Skeletal muscle tissue (tissue), 4 donors: Measurements from ENCODE around the gene MAFG. TPM values are rescaled to one million over a fixed set of nuclear protein-coding genes. Genes with fewer than 3 reads are reported as not detected.

Experiments
- H3K27ac ChIP-seq: one replicate; pipeline ENCODE4 v1.7.0; 2013; ENCODE audit warnings: mild to moderate bottlenecking, low read depth, low read length, inconsistent platforms
- H3K27me3 ChIP-seq, 3 donors: one replicate each; pipeline ENCODE4 v1.7.0; 2013; ENCODE audit warnings: low read length in 3 of 3; ENCODE audit not compliant: control insufficient read depth in 3 of 3, insufficient read depth in 3 of 3
- H3K36me3 ChIP-seq, 3 donors: one replicate each; pipeline ENCODE4 v1.7.0; 2013; ENCODE audit warnings: low read length in 3 of 3; ENCODE audit not compliant: control insufficient read depth in 3 of 3, insufficient read depth in 3 of 3
- H3K4me1 ChIP-seq, 3 donors: one replicate each; pipeline ENCODE4 v1.7.0; 2013; ENCODE audit warnings: low read length in 3 of 3, mild to moderate bottlenecking in 3 of 3; ENCODE audit not compliant: control insufficient read depth in 3 of 3, insufficient read depth in 3 of 3
- H3K4me3 ChIP-seq, 3 donors: one replicate each; pipeline ENCODE4 v1.7.0; 2013; ENCODE audit warnings: low read length in 3 of 3
- H3K9ac ChIP-seq, 3 donors: one replicate each; pipeline ENCODE4 v1.7.0; 2013; ENCODE audit warnings: low read length in 3 of 3, mild to moderate bottlenecking in 3 of 3, moderate library complexity in 2 of 3, low read depth in 1 of 3
- H3K9me3 ChIP-seq, 3 donors: one replicate each; pipeline ENCODE4 v1.7.0; 2013; ENCODE audit warnings: low read length in 3 of 3; ENCODE audit not compliant: control insufficient read depth in 3 of 3
- total RNA-seq: library from RNA; depleted of rRNA; stranded (reverse); fragments of >200 nt; gene quantifications from one replicate; pipeline ENCODE4 v1.2.3, GENCODE V29; 2014
- donor health status: Osteomylitis.

MAFG gene
- 8.9 TPM for total RNA-seq

GRCh38 chr17:81927653-81928543 is at the start of gene MAFG:
Gene MAFG (minus strand): TSS chr17:81927735. CDS start chr17:81923185, 4,550 bp downstream.
- peak within 1 kb of the TSS; percentile 80 to 90 (median 84) for H3K9ac ChIP-seq
- H3K9me3 ChIP-seq = no peaks in the 10 kb centered on the region
- peaks cover 0 to 4% (median 3%) of the 10 kb centered on the region in 3 donors for H3K27me3 ChIP-seq
- H3K27ac ChIP-seq = peak within 1 kb of the TSS; percentile 97
- H3K4me3 ChIP-seq = peak within 1 kb of the TSS; percentile 75 to 83 (median 79)
- H3K4me1 ChIP-seq = peaks cover 33 to 48% (median 40%) of the 10 kb centered on the region in 3 donors
- H3K36me3 ChIP-seq = peaks cover 0 to under 1% (median 0%) of the 10 kb centered on the region in 3 donors

GRCh38 chr17:81976332-81977210 is 49.0 kb upstream of the MAFG start:
- no peaks in the 10 kb centered on the region for H3K9me3 ChIP-seq
- H3K27me3 ChIP-seq = no peaks in the 10 kb centered on the region
- peak overlapping the region; percentile 79 to 89 (median 85) for H3K9ac ChIP-seq
- peaks cover 21 to 26% (median 24%) of the 10 kb centered on the region in 3 donors for H3K4me1 ChIP-seq
- H3K27ac ChIP-seq = peak overlapping the region; percentile 88
- peak overlapping the region; percentile 79 to 87 (median 80) for H3K4me3 ChIP-seq
- H3K36me3 ChIP-seq = peaks cover 5 to 13% (median 6%) of the 10 kb centered on the region in 3 donors

- Histone ChIP-seq H3K27ac (no peak overlapping the region), H3K4me3 (no peak overlapping the region), H3K36me3 (no peaks in the 10 kb centered on the region), H3K27me3 (peaks cover 0 to 7% (median 7%) of the 10 kb centered on the region in 3 donors), H3K9me3 (no peaks in the 10 kb centered on the region), H3K4me1 (peaks cover 10 to 17% (median 15%) of the 10 kb centered on the region in 3 donors), H3K9ac (no peak overlapping the region)
Measured at GRCh38 chr17:81973432-81973831, 45.9 kb upstream of the MAFG start.

- Histone ChIP-seq H3K4me1 (peaks cover 15 to 22% (median 17%) of the 10 kb centered on the region in 3 donors), H3K27me3 (peaks cover 0 to 10% (median 7%) of the 10 kb centered on the region in 3 donors), H3K27ac (no peak overlapping the region), H3K4me3 (no peak overlapping the region), H3K9me3 (no peaks in the 10 kb centered on the region), H3K36me3 (no peaks in the 10 kb centered on the region), H3K9ac (peak overlapping the region in 1 of 3 donors; percentile 33)
Measured at GRCh38 chr17:81968850-81969812, 41.6 kb upstream of the MAFG start.

- peak overlapping the region in 2 of 3 donors; percentile 14 to 69 for H3K9ac ChIP-seq
- H3K27ac ChIP-seq = no peak overlapping the region
- peaks cover 0 to 10% (median 7%) of the 10 kb centered on the region in 3 donors for H3K27me3 ChIP-seq
- peaks cover 15 to 22% (median 17%) of the 10 kb centered on the region in 3 donors for H3K4me1 ChIP-seq
- peak overlapping the region in 1 of 3 donors; percentile 41 for H3K4me3 ChIP-seq
- H3K36me3 ChIP-seq = no peaks in the 10 kb centered on the region
- H3K9me3 ChIP-seq = no peaks in the 10 kb centered on the region
Measured at GRCh38 chr17:81968396-81968745, 40.8 kb upstream of the MAFG start.

- Histone ChIP-seq H3K27ac (no peak overlapping the region), H3K4me3 (peak overlapping the region in 1 of 3 donors; percentile 41), H3K9ac (peak overlapping the region in 2 of 3 donors; percentile 14 to 69)
Measured at GRCh38 chr17:81967533-81968395, 40.2 kb upstream of the MAFG start.

GRCh38 chr17:81967244-81967532 is 39.7 kb upstream of the MAFG start:
- H3K4me1 ChIP-seq = peaks cover 25 to 32% (median 29%) of the 10 kb centered on the region in 3 donors
- H3K9me3 ChIP-seq = no peaks in the 10 kb centered on the region
- no peaks in the 10 kb centered on the region for H3K36me3 ChIP-seq
- H3K27me3 ChIP-seq = peaks cover 7 to 15% (median 13%) of the 10 kb centered on the region in 3 donors
- H3K4me3 ChIP-seq = no peak overlapping the region
- H3K27ac ChIP-seq = no peak overlapping the region
- H3K9ac ChIP-seq = peak overlapping the region in 1 of 3 donors; percentile 14

More at GRCh38 chr17:81967533-81968395, 40.2 kb upstream of the MAFG start:
- no peaks in the 10 kb centered on the region for H3K36me3 ChIP-seq
- no peaks in the 10 kb centered on the region for H3K9me3 ChIP-seq
- peaks cover 20 to 26% (median 23%) of the 10 kb centered on the region in 3 donors for H3K4me1 ChIP-seq
- H3K27me3 ChIP-seq = peaks cover under 1 to 13% (median 9%) of the 10 kb centered on the region in 3 donors

GRCh38 chr17:81966343-81967243 is 39.1 kb upstream of the MAFG start:
- Histone ChIP-seq H3K9ac (no peak overlapping the region), H3K27ac (no peak overlapping the region), H3K4me1 (peaks cover 28 to 36% (median 32%) of the 10 kb centered on the region in 3 donors), H3K4me3 (no peak overlapping the region), H3K36me3 (no peaks in the 10 kb centered on the region), H3K27me3 (peaks cover 13 to 17% (median 13%) of the 10 kb centered on the region in 3 donors), H3K9me3 (no peaks in the 10 kb centered on the region)
